ENCODE measurements around the gene ZNF385C. TPM values are rescaled to one million over a fixed set of nuclear protein-coding genes. Genes with fewer than 3 reads are reported as not detected.

Gene ZNF385C
- total and polyA plus RNA-seq, 2 of the 13 experiments (the other 11 are each of a cell fraction or from before 2014, with no cell fraction given): 2.3 to 6.1 TPM

- BruUV-seq (replicated peaks): no TSS peak
- ChIA-PET CTCF (ENCODE audit: low intra/inter-chr PET ratio, low total read pairs) (interaction anchor here (1.6 to 2.0 kb wide), 2 partner anchors 38 to 54 kb away, joined by 4 to 8 read pairs; no protein-coding TSS in a partner anchor), POLR2A (no interaction called here)
- Histone ChIP-seq H3K4me1 (ENCODE audit: insufficient read depth, low read length) (peaks cover 4% of the 10 kb centered on the region; the same call in 1 of the 2 replicates), H2AFZ (ENCODE audit: low read length) (no peak overlapping the region), H3K4me2 (ENCODE audit: low read depth, low read length) (no peak overlapping the region), H3K79me2 (ENCODE audit: insufficient read depth, low read length) (no peaks in the 10 kb centered on the region), H3K27ac (ENCODE audit: extremely low read length, insufficient read depth, low read length) (no peak overlapping the region), H3K36me3 (replicated peaks in 1 of 2; ENCODE audit: control insufficient read depth in 1 of 2, insufficient read depth in 2 of 2, low read length in 2 of 2) (no peaks in the 10 kb centered on the region), H3K9me3 (ENCODE audit: low read length) (no peaks in the 10 kb centered on the region), H3K9ac (ENCODE audit: insufficient read depth, low read depth, low read length) (no peak overlapping the region), H3K4me3 (replicated peaks in 1 of 3; ENCODE audit: insufficient read depth in 1 of 3, low read depth in 2 of 3, low read length in 3 of 3) (no peak overlapping the region), H3K27me3 (ENCODE audit: control insufficient read depth in 1 of 2, insufficient read depth in 2 of 2, low read length in 2 of 2) (no peaks in the 10 kb centered on the region), H4K20me1 (ENCODE audit: insufficient read depth, low read length) (no peaks in the 10 kb centered on the region)
- TF ChIP-seq, protein P1, sequence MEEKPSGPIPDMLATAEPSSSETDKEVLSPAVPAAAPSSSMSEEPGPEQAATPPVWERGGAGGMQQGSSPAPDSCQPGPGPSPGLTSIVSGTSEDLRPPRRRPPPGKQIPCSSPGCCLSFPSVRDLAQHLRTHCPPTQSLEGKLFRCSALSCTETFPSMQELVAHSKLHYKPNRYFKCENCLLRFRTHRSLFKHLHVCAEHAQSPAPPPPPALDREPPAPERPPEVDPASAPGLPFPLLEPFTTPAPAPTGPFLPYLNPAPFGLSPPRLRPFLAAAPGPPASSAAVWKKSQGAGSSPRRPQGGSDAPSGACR (CRISPR knock-in tag; IDR thresholded peaks at IDR 0.05): no peak
- no peak for TF ChIP-seq ZNF260 (CRISPR knock-in tag; IDR thresholded peaks at IDR 0.05; ENCODE audit: borderline replicate concordance, low read depth)
- TF ChIP-seq ZNF430 (CRISPR knock-in tag; IDR thresholded peaks at IDR 0.05): no peak
- no peak for TF ChIP-seq ZNF101 (CRISPR knock-in tag; IDR thresholded peaks at IDR 0.05; ENCODE audit: borderline replicate concordance, low read depth)
- no peak for TF ChIP-seq RFXANK (CRISPR knock-in tag; IDR thresholded peaks at IDR 0.05)
- TF ChIP-seq, protein P2, sequence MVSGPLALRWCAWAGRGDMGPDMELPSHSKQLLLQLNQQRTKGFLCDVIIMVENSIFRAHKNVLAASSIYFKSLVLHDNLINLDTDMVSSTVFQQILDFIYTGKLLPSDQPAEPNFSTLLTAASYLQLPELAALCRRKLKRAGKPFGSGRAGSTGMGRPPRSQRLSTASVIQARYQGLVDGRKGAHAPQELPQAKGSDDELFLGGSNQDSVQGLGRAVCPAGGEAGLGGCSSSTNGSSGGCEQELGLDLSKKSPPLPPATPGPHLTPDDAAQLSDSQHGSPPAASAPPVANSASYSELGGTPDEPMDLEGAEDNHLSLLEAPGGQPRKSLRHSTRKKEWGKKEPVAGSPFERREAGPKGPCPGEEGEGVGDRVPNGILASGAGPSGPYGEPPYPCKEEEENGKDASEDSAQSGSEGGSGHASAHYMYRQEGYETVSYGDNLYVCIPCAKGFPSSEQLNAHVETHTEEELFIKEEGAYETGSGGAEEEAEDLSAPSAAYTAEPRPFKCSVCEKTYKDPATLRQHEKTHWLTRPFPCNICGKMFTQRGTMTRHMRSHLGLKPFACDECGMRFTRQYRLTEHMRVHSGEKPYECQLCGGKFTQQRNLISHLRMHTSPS (CRISPR knock-in tag; IDR thresholded peaks at IDR 0.05; ENCODE audit: low read depth): no peak
- no peak for TF ChIP-seq SAFB2 (CRISPR knock-in tag; IDR thresholded peaks at IDR 0.05; ENCODE audit: borderline replicate concordance, low read depth)
- no peak for TF ChIP-seq ZNF777 (CRISPR knock-in tag; IDR thresholded peaks at IDR 0.05)
- no peak for TF ChIP-seq ZNF619 (CRISPR knock-in tag; IDR thresholded peaks at IDR 0.05)
- TF ChIP-seq MAFG (CRISPR knock-in tag; IDR thresholded peaks at IDR 0.05): no peak
- no peak for TF ChIP-seq ISX (CRISPR knock-in tag; conservative IDR thresholded peaks at IDR 0.05)
- no peak for TF ChIP-seq ZNF850 (CRISPR knock-in tag; conservative IDR thresholded peaks at IDR 0.05)
- TF ChIP-seq HNRNPH1 (optimal IDR thresholded peaks at IDR 0.05; ENCODE audit: low read depth, low read length): no peak
- TF ChIP-seq FOXA1 (IDR thresholded peaks at IDR 0.05): no peak
- no peak for TF ChIP-seq FOXA1 (CRISPR knock-in tag; IDR thresholded peaks at IDR 0.05)
- TF ChIP-seq GTF3A (CRISPR knock-in tag; conservative IDR thresholded peaks at IDR 0.05): no peak
- no peak for TF ChIP-seq ZNF788 (CRISPR knock-in tag; IDR thresholded peaks at IDR 0.05; ENCODE audit: borderline replicate concordance)
- no peak for TF ChIP-seq KLF16 (CRISPR knock-in tag; IDR thresholded peaks at IDR 0.05)
- TF ChIP-seq ZIK1 (CRISPR knock-in tag; IDR thresholded peaks at IDR 0.05; ENCODE audit: borderline replicate concordance, low read depth): no peak
- no peak for TF ChIP-seq TSC22D2 (CRISPR knock-in tag; IDR thresholded peaks at IDR 0.05; ENCODE audit: borderline replicate concordance)
- DNase-seq (ENCODE audit: low spot score) (no peak), FAIRE-seq (no peak), ATAC-seq (no peak)
- in situ Hi-C loops (cut with HindIII; ENCODE audit: extremely low pct_ligation_motif_present, low pct_unique_long_range_greater_than_20kb) (loop anchor here (5.0 kb wide), 1 partner anchor 100 kb away; no protein-coding TSS in a partner anchor), intact Hi-C loops (cut with micrococcal nuclease; ENCODE audit: unreplicated experiment) (no loop called here)
- 72% methylated on average over 12 of the region's 14 CpGs for WGBS (ENCODE audit: low lambda C conversion rate)
Measured at GRCh38 chr17:42062681-42063080, 35.6 kb downstream of the ZNF385C start.
